ENCODE data around the gene ZNF343.
"Not testable (repeated sequence)": the region's sequence is repeated elsewhere in the genome, so short reads cannot be mapped to it uniquely, and the experiment has no call there.

ZNF343 gene

GRCh38 chr20:2527762-2528161, 19.0 kb upstream of the ZNF343 start:
- Histone ChIP-seq H2AFZ (no peak overlapping the region), H3K9me3 (ENCODE audit: control insufficient read depth, low read length) (no peaks in the 10 kb centered on the region), H3K27me3 (ENCODE audit: control insufficient read depth, insufficient read depth, low read length) (no peaks in the 10 kb centered on the region), H3K79me2 (no peaks in the 10 kb centered on the region), H3K4me2 (ENCODE audit: low read length) (no peak overlapping the region), H3K4me3 (ENCODE audit: low read depth, low read length) (no peak overlapping the region), H3K36me3 (ENCODE audit: control insufficient read depth, insufficient read depth, low read length) (no peaks in the 10 kb centered on the region), H3K27ac (no peak overlapping the region), H3K9ac (no peak overlapping the region), H3K4me1 (no peaks in the 10 kb centered on the region)
- no peak for TF ChIP-seq CTCF (IDR thresholded peaks at IDR 0.05)

- not testable (repeated sequence) for H3K4me1 ChIP-seq; H3K36me3 ChIP-seq (ENCODE audit: control insufficient read depth, insufficient read depth, low read length); H3K9ac ChIP-seq; H3K27ac ChIP-seq; H3K4me2 ChIP-seq (ENCODE audit: low read length); H3K27me3 ChIP-seq (ENCODE audit: control insufficient read depth, insufficient read depth, low read length); H3K79me2 ChIP-seq; H3K9me3 ChIP-seq (ENCODE audit: control insufficient read depth, low read length); H3K4me3 ChIP-seq (ENCODE audit: low read depth, low read length); H2AFZ ChIP-seq
Observed at GRCh38 chr20:2526218-2526583, 17.5 kb upstream of the ZNF343 start.

GRCh38 chr20:2524709-2525506, 16.2 kb upstream of the ZNF343 start:
- Histone ChIP-seq H3K9ac (peak overlapping the region; percentile 90), H2AFZ (peak overlapping the region; percentile 99), H3K27me3 (ENCODE audit: control insufficient read depth, insufficient read depth, low read length) (no peaks in the 10 kb centered on the region), H3K79me2 (no peaks in the 10 kb centered on the region), H3K4me3 (ENCODE audit: low read depth, low read length) (peak overlapping the region; percentile 75), H3K4me2 (ENCODE audit: low read length) (peak overlapping the region; percentile 77), H3K9me3 (ENCODE audit: control insufficient read depth, low read length) (no peaks in the 10 kb centered on the region), H3K4me1 (no peaks in the 10 kb centered on the region), H3K27ac (peak overlapping the region; percentile 64), H3K36me3 (ENCODE audit: control insufficient read depth, insufficient read depth, low read length) (no peaks in the 10 kb centered on the region)
- no peak for TF ChIP-seq CTCF (IDR thresholded peaks at IDR 0.05)

GRCh38 chr20:2523919-2524708, 15.4 kb upstream of the ZNF343 start:
- H3K4me3 ChIP-seq (ENCODE audit: low read depth, low read length) = peak overlapping the region; percentile 75
- no peaks in the 10 kb centered on the region for H3K79me2 ChIP-seq
- peak overlapping the region; percentile 64 for H3K27ac ChIP-seq
- H3K4me2 ChIP-seq (ENCODE audit: low read length) = peak overlapping the region; percentile 77
- peak; percentile 99 for TF ChIP-seq CTCF (IDR thresholded peaks at IDR 0.05)
- H3K36me3 ChIP-seq (ENCODE audit: control insufficient read depth, insufficient read depth, low read length) = no peaks in the 10 kb centered on the region
- H3K27me3 ChIP-seq (ENCODE audit: control insufficient read depth, insufficient read depth, low read length) = no peaks in the 10 kb centered on the region
- H3K9me3 ChIP-seq (ENCODE audit: control insufficient read depth, low read length) = no peaks in the 10 kb centered on the region
- H3K9ac ChIP-seq = peak overlapping the region; percentile 90
- H2AFZ ChIP-seq = peak overlapping the region; percentile 99
- no peaks in the 10 kb centered on the region for H3K4me1 ChIP-seq

GRCh38 chr20:2522826-2523429, 14.2 kb upstream of the ZNF343 start:
- not testable (repeated sequence) for H3K36me3 ChIP-seq (ENCODE audit: control insufficient read depth, insufficient read depth, low read length); H3K27ac ChIP-seq; H3K27me3 ChIP-seq (ENCODE audit: control insufficient read depth, insufficient read depth, low read length); H3K4me3 ChIP-seq (ENCODE audit: low read depth, low read length); H3K4me1 ChIP-seq; H3K9me3 ChIP-seq (ENCODE audit: control insufficient read depth, low read length); H3K9ac ChIP-seq; H3K4me2 ChIP-seq (ENCODE audit: low read length); H3K79me2 ChIP-seq; H2AFZ ChIP-seq

Data from parathyroid adenoma (tissue), 2 donors.